Left ventricle myocardium superior (tissue), 1 donor: ENCODE data around the gene EFNA5. TPM values are rescaled to one million over a fixed set of nuclear protein-coding genes. Genes with fewer than 3 reads are reported as not detected.

Experiments
- ATAC-seq: fragments of 200-7000 bp; cut with Tn5 transposase; one replicate; pipeline ENCODE4 v1.9.1; 2020; ENCODE audit warnings: mild to moderate bottlenecking, moderate library complexity
- DNase-seq: peaks from one replicate; pipeline ENCODE4 v3.0.0-alpha.2; 2020
- intact Hi-C: fragments of 100-400 bp; cut with micrococcal nuclease; formaldehyde crosslinking; loops from one replicate; pipeline ENCODE4 v1.11.0; 2022
- total RNA-seq: library from RNA; stranded (reverse); fragmentation: NEBNext Ultra II Directional; extraction: Animal tissue kit (Norgen Biotek cat#: 25700); gene quantifications from one replicate; pipeline ENCODE4 v1.2.1, GENCODE V29; 2021
- donor health status: DM: no; HTN: yes; CAD: no; lungs with severe emphysema.

EFNA5 gene
- total RNA-seq, 1 donor from 2014 or later: 36.4 TPM

DNA sequence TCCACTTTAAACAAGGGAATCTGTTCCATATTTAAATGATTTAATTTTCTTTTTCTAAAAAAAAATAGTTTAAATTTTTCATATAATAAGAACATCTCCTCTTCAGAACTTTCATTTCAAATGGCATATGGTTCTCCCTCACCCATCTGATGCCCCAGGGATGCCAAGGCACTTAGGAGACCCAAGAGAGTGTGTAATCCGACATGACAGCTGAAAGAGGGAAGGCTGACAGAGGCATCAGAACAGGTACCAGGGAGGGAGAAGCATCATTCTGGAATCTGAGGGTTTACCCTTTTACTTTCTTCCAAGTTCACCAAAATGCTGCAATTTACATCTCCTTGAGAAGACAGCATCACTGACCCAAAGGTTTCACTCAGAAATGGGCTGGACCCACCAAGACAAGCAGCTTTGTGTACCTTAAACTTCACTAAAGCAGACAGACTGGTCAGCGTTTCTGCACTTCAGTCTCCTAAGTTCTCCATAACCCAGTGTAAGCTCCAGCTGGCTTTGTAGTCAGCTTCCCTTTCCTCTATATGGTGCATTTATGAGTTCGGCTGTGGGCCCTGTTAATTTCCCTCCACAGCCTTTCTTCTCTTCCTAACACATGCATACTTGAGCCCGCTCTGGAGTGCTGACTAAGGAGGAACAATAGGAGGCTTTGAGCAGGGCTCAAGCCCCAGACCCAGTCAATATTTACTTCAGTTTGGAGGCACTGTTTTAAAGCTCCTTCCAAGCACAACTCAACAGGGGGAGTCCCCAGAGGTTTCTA, 17.7 kb downstream of the EFNA5 start:
- intact Hi-C loops: no loop called here
- DNase-seq (no peak), ATAC-seq (peak; percentile 64)

DNA sequence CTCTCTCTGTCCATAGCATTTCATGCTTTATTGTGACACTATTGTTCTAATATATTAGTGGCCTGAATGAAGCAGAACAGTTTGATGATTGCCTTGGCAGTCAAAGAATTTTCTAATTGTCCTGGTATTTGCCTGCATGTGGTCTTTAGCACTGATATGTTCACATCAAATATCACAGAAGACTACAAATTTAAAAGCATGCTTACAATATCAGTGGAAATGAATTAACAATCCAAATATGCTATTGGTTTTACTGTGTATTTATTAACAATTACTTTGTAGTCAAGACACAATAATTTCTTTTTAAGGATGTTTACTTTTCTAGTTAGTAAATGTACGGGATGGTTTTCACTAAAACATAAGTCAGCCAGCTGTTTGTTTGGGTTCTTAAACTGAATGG, 18.3 kb downstream of the EFNA5 start:
- DNase-seq (no peak), ATAC-seq (no peak)
- intact Hi-C loops: no loop called here

DNA sequence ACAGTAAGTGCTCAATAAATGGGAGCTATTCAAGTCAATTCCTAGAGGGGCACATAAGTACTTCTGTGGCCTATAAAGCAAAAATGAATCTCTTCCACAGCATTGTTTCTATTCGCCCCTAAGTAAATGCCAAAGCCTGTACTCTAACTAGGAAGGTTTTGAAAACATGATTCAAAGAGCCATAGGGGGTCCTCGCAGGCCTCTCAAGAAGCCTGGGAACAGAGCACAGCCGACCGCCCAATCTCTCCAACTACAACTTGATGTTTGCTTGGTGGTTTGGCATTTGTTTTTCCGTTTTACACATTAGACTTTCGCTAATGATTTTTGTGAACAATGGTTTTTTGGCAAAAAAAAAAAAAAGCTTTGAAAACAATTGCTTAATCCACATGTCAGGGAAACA, 19.4 kb downstream of the EFNA5 start:
- intact Hi-C loops: no loop called here
- ATAC-seq: no peak
- no peak for DNase-seq

DNA sequence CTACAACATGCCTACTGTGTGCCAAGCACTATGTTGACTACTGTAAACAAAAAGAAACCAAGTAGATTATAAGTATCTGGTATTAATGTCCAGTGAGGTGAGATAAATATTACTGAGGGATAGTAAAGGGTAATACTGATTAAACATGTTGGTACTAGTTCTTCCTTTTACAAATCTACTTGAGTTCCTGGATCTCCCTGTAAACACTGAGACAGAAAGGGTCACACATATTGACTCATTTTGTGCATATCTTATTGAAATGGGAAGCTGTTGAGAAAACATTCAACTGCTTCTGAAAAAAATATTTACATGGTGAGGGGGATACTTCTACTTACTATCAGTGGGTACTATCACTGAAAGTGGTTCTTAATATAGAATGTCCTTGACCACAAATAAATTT, 24.3 kb downstream of the EFNA5 start:
- DNase-seq (no peak), ATAC-seq (no peak)
- intact Hi-C loops: no loop called here

DNA sequence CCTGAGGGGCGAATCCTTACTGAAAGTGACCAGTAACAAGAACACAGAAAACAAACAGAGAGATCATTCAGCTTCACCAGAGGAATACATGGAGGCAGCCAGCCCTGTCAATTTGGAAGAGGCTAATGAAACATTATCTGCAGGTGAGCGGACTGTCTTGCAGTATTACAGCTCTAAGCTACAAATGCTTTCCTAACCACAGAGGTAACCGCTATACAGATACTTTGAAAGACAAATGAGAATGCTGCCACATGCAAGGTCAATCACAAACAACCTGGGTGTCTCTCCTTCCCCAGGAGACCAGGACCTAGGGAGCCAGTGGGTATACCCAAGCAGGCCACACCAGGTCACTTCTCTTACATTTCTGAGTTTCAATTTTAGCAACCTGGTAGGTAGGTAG, 30.2 kb downstream of the EFNA5 start:
- DNase-seq (no peak), ATAC-seq (peak; percentile 43)
- intact Hi-C loops: no loop called here

DNA sequence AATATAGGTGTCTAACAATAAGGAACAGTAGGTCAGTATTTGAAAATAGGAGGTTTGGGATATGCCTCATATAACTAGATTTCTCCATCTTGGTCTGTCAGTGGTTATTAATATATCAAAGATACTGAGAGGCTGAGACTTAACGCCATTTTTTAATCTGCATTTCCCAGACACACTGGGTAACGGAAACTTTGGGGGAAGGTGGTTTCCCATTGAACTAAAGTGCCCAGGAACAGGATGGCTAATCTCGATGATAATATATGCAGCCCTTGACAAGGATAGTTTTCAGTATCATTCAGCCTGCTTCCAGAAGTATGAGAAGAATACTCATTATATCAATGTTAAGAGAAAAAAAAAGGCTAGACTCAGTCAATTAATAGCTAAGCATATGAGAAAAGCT, 30.7 kb downstream of the EFNA5 start:
- ATAC-seq (peak; percentile 32), DNase-seq (no peak)
- intact Hi-C loops: no loop called here

DNA sequence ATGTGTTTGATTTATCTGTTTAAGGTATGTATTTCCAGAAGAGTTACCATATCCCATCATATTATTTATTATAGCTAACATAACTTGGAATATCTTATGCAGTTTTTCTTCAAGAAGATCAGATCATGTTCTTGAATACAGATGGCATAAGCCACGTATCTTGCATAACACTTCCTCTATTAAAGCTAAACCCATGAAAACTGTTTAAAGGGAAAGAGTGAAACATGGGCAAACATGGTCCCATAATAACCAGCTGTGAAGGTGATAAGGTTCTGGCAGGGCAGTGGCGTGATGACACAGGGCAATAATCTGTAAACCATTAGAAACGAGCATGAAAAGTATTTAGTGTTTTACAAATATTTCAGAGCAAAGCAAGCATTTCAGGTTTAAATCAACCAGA, 34.2 kb downstream of the EFNA5 start:
- DNase-seq: no peak
- intact Hi-C loops: no loop called here
- no peak for ATAC-seq

DNA sequence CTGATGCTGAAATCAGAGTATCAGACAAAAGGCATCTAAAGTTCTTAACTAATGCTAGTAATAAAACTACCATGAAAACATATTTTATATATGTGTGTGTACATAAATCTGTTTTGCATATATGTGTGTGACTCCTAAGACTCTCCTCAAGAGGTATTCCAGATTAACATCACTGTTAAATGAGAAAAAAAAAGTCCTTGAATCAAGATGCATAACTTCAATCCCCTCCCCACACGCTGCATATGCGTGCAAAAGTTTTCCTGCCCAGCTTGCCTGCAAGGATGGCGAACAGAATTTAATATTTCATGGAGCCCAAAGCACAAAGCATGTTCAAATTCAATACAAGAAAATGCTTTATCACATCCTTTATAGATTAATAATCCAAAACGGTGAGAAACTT, 34.7 kb downstream of the EFNA5 start:
- ATAC-seq (no peak), DNase-seq (no peak)
- intact Hi-C loops: no loop called here

DNA sequence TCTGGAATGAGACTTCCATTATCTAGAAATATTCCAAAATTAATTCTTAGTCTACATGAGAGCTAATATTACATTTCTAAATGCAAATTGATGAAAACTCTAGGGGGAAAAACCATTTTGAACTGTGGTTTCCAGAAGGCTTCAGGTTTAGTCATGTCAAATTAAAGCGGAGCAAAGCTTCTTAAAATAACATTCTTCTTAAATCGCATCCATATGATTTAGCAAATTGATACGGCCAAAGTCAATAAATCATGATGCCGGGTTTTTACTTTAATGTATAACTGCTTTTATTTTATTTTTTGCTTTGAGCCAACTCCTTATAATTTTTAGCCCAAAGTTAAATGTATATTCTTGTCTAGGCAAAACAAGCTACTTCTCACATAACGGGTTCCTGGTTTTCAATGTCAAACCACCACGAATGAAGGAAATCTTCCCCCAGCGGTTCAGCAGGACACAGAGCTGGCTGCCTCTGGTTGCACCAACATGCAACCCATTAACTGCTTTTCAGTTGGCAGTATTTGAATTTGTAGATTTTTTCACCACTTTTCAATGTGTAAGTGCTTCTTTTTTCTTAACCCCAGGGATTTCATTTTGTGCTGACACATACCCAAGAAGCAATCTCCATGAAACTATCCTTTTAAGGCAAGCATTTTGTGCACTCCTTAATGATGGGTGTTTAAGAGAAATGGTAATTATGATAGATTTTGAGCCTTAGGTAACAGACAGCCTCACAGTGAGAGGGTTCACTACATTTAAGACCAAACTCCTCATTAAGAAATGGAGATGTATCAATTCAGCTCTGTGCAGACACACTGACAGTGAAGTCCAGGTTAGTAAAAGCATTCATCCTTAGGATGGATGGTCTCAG, 35.5 kb downstream of the EFNA5 start:
- DNase-seq (no peak), ATAC-seq (no peak)
- intact Hi-C loops: no loop called here

DNA sequence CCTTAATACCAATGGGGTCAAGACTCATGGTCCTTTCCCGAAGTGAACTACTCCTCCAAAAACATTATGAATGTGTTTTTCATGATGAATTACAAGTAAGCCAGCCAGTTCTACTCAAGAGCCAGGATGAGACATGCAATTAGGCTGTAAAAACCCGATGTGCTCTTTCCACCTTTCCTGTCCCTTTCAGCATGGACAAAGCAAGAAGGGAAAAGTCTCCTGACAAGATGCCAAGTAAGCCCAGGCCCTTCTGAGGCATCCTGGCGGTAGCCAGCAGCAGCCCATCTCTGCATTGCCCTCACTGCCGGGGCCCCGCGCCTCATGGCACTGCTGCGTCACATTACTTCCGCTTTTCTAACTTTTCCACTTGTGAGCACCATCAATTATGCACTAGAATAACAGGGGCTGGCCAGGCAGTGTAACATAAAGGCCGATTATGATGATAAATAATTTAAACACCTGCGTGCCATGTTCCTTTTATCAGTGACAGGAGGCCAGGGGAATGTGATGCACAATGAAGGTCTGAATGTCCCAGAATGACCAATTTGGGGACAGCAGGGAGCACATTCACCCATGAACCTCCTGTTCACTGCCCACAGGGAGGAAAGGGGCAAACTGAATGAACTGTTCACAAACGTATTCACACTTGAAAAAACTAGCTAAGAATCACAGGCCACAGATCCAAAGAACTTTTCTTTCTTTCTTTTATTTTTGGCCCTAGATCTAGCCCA, 37.4 kb downstream of the EFNA5 start:
- intact Hi-C loops: no loop called here
- ATAC-seq (no peak), DNase-seq (no peak)

DNA sequence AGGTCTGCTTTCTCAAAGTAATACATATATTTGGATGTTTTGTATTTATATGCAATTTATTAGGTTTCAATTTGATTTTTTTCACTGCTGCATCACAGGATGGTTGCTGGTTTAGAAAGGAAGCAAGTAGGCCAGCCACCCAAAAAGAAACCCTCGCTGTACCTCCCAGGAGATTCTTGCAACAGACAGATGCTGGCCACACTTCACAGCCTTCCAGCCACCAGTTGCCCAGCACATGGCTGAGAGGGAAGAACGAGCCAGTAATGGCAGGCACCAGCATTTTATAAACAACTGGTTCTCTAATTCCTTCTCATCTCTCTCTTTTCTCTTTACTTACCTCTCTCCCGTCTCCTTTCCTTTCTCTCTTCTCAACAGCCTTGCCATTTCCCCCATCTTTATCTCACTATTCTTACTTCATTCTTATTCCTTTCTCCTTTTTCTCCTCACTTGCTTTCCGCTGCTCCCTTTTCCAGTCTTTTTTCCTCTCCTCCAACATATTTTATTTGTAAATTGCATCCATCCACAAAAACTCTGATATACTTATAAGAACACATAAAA, 38.9 kb downstream of the EFNA5 start:
- intact Hi-C loops: no loop called here
- ATAC-seq (no peak), DNase-seq (no peak)

DNA sequence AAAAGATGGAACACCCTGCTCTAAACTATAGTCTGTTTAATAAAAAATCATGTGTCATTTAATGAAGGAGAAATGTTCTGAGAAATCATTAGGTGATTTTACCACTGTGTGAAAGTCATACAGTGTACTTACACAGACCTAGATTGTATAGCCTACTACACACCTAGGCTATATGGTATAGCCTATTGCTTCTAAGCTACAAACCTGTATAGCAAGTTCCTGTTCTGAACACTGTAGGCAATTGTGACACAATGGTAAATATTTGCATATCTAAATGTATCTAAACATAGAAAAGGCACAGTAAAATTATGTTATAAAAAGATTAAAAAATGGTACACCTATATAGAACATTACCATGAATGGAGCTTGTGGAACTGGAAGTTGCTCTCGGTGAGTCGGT, 40.6 kb downstream of the EFNA5 start:
- intact Hi-C loops: no loop called here
- no peak for ATAC-seq
- no peak for DNase-seq

DNA sequence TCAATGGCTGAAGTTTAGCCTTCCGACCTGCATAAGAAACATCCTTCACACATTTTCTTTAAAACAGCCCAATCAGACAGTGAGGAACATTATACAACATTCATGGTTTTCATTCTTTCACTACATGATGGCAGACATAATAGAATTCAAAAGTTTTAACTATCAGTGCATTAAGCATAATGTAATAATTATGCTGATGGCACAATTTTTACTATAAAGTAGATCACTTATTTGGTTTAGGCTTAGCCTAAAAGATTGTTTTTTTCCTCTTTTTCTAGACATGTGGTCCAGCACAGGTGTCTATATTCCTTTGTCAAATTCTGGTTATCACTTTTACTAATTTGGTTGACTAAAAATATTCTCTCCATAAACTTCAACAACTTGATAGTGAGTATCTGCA, 46.5 kb downstream of the EFNA5 start:
- ATAC-seq (no peak), DNase-seq (no peak)
- intact Hi-C loops: no loop called here

DNA sequence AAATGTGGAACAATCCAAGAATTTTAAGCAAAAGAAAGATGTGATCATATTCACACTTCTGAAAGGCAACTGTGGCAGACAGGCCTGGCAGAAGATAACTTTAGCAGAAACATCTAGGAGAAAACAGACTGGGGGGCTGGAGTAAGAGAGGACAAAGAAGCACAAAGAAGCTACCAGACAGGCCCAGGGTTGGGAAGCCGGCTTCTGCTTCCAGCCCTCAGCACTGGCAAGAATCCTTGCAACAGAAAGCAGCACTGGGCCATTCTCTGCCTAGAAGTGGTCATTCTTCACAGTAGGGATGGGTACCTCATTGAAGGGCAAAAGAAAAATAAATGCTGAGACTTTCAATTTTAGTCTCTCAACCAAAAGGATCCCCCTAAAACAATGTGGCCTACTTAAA, 49.6 kb downstream of the EFNA5 start:
- ATAC-seq (no peak), DNase-seq (no peak)
- intact Hi-C loops: no loop called here

DNA sequence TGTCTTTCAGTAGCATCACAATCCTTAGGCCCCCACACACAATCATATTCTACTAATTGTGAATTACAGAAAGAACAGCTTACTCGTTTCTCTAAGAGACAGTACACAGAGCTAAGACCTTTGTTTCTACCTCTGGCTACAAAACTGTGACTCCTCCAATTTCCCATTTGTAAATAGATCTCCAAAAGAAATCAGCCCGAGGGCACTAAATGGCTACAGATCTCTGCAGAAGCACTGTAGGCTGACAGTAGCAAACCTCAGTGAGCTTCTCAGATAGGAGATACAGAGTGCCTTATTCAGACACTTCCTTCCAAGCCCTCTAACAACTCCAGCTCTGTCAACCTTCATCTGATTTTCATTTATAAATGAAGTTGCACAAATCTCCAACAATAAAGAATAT, 51.0 kb downstream of the EFNA5 start:
- ATAC-seq (no peak), DNase-seq (no peak)
- intact Hi-C loops: no loop called here

DNA sequence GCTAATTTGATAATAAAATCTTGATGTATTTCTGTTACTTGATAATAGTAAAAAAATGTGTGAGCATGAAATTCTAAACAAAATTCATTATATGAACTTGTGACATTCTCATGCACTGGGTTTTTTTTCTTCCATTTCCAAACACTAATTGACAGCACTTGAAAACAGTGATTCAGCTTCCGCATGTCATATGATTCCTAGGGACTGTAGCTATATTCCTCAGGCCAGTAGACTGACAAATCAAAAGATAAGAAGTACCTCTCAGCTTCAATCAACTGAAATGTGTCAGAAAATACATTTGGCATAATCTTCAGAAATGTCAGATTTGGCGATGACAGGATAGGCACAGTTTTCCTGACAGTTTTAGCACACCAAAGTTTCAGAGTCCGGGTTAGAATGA, 52.5 kb downstream of the EFNA5 start:
- ATAC-seq: peak; percentile 57
- intact Hi-C loops: no loop called here
- no peak for DNase-seq

DNA sequence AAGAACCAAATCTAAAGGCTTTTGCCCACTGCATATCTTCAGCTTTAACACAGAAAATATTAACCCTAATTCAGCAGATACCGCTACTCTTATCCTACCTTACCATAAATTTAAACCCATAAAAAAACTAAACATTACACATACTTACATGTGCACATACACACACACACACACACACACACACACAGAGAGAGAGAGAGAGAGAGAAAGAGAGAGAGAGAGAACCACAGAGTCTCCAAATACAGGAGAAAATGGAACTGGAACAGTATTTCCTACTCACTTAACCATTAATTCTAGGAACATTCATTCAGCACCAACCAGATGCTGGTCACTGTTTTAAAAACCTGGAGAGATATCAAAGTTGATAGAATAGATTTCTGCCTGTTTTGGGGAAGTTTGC, 53.7 kb downstream of the EFNA5 start:
- ATAC-seq (no peak), DNase-seq (no peak)
- intact Hi-C loops: no loop called here

DNA sequence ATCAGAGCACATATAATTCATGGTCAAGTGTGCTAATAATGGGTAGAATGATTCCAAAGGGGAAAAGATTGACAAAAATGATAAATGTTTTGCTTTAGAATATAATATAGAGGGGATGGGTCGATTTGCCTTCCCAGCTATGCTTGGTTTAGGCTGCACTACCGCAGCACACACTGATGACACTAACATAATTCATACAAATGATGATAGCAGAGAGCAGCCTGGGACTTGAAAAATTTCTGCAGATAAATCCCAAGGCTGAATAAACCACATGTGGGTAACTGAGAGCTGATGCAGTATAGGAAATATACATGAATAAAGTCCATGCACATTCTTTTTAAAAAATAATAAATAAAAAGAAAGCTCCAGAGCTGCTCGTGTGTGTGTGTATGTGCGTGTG, 54.5 kb downstream of the EFNA5 start:
- DNase-seq: no peak
- ATAC-seq: no peak
- intact Hi-C loops: no loop called here

DNA sequence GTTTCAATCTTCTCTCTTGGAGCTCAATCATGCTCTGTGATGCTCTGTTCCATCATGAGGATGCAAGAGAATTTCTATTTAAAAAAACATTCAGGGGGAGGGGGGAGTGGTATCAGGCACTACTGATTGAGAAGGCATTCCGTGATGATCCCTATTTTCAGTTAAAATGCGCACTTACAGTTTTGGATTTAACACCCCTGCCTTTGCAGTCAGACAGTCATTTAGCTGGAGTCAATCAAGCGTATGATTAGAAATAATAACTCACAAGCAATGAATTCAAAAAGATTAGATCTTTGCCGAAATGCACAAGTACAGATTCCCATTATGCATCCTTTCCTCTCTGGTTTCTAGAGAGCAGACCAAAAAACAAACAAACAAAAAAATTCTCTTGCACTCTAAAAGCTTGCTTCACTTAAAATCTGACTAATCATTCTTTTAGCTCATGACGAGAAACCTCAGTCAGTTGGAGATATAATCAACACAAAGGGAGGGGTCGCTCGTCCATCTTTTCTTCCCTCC, 55.4 kb downstream of the EFNA5 start:
- intact Hi-C loops: no loop called here
- ATAC-seq (no peak), DNase-seq (no peak)

DNA sequence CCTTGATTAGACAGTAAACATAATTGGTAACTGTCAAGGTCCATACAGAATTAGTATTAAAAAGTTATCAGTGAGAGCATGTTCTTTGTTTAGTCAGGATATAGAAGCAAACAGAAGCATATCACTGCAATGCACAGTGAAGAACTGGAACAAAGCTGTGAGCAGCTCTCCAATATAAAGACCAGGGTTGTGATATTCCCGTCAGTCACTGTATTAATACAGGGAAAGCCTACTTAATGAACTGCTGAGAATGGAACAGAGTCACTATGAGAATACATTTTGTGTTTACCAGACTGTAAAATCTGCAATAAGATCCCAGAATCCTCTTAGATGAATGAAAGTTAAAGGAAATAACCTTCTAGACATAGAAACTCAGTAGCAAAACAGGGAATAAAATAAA, 58.2 kb downstream of the EFNA5 start:
- intact Hi-C loops: no loop called here
- ATAC-seq: no peak

More for the DNA sequence above, 58.2 kb downstream of the EFNA5 start:
- no peak for DNase-seq
